Measurements from ENCODE around the gene SNHG17.
"Not testable (repeated sequence)": the region's sequence is repeated elsewhere in the genome, so short reads cannot be mapped to it uniquely, and the experiment has no call there.

Gene SNHG17

GRCh38 chr20:38423541-38423940 lies 11.6 kb downstream of the SNHG17 start:
- no peaks in the 10 kb centered on the region for H3K9me3 Mint-ChIP-seq
- DNase-seq, result no peak
- peaks cover 14 to 29% of the 10 kb centered on the region in 2 donors for H3K4me1 Mint-ChIP-seq (ENCODE audit: low read depth in 2 of 2)
- peaks cover 94% of the 10 kb centered on the region for H3K36me3 Mint-ChIP-seq (ENCODE audit: insufficient read depth)
- ATAC-seq (replicated peaks), result no peak
- H3K27ac Mint-ChIP-seq, result no peak overlapping the region
- H3K27me3 Mint-ChIP-seq, result no peaks in the 10 kb centered on the region
- H3K4me3 Mint-ChIP-seq, result no peak overlapping the region

DNA sequence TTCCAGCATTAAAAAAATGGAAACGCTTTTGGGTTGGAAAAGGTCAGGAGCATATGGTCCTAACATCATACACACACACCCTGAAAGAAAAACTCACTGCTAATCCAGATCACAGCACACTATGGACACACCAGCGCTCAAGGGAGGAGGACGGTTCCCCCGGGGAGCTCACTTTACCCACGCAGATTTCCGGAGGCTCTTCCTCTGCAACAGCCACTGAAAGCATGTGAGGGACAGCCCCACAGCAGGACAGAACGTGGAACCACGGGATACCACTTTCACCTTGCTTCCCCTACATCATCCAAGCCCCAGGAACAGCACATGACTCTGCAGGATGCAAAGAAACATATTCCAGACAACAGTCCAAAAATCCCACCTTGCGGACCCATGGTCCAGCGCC lies 13.2 kb downstream of the SNHG17 start:
- H3K9me3 Mint-ChIP-seq, result no peaks in the 10 kb centered on the region
- peaks cover 9 to 20% of the 10 kb centered on the region in 2 donors for H3K4me1 Mint-ChIP-seq (ENCODE audit: low read depth in 2 of 2)
- H3K36me3 Mint-ChIP-seq (ENCODE audit: insufficient read depth), result peaks cover 91% of the 10 kb centered on the region
- no peak overlapping the region for H3K27ac Mint-ChIP-seq
- DNase-seq (no peak), ATAC-seq (replicated peaks) (no peak)
- no peaks in the 10 kb centered on the region for H3K27me3 Mint-ChIP-seq
- H3K4me3 Mint-ChIP-seq, result no peak overlapping the region

DNA sequence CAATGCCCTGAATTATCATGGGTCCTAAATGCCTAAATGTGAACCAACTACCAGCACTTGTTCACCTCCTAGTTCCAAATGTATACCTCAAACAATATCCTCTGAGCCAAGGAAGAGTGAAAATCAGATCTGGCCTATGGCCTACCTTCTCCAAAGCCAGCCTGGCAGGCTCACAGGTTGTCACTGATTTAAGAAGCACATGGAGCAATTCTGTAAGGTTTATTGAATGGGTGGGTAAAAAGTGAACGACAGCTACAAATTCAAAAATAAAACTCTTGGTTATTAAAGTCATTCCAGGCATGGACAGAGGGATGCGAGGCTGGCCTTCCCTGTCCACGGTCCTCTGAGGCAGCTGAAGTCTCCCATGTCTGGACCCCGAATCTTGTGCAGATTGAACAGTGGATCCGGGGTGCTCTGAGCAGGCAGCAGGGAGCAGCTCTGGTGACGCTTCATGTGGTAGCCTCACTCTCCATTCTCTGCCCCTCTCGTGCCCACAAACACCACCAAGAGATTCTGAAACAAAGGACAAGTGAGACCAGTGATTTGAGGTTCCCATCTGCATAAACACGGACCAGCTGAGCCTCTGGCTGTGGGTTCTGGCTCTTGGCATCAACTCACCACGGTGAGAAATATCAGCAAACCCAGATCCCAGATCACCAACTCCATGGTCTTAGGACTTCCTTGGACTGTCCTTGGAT lies 14.6 kb downstream of the SNHG17 start:
- H3K4me3 Mint-ChIP-seq, result no peak overlapping the region
- peaks cover 88% of the 10 kb centered on the region for H3K36me3 Mint-ChIP-seq (ENCODE audit: insufficient read depth)
- H3K27me3 Mint-ChIP-seq, result no peaks in the 10 kb centered on the region
- DNase-seq, result no peak
- H3K9me3 Mint-ChIP-seq, result no peaks in the 10 kb centered on the region
- H3K4me1 Mint-ChIP-seq (ENCODE audit: low read depth in 2 of 2), result peaks cover 8 to 18% of the 10 kb centered on the region in 2 donors
- no peak for ATAC-seq (replicated peaks)
- H3K27ac Mint-ChIP-seq, result peak overlapping the region in 1 of 2 donors; percentile 79

GRCh38 chr20:38418509-38419204 lies 16.5 kb downstream of the SNHG17 start:
- no peak for ATAC-seq (replicated peaks)
- no peak for DNase-seq

DNA sequence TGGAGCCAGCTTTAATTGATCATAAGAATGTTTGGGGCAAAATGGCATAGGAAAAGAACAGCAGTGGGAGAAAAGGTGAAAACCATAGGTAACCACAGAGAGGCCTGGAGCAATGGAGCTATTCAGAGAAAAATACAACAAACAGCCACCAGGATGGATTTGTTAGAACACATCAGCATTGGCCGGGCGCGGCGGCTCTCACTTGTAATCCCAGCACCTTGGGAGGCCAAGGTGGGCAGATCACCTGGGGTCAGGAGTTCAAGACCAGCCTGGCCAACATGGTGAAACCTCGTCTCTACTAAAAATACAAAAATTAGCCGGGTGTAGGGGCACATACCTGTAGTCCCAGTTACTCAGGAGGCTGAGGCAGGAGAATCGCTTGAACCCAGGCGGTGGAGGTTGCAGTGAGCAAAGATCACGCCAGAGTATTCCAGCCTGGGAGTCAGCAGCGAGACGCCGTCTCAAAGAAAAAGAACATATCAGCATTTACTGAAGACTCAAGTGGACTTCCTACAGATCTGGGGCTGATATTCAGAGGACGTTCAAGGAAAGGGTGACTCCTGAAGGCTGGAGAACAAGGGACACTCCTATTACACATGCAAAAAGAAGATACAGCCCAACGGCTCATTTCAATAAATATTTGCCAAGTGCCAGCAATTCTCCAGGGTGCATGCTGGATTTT lies 20.2 kb downstream of the SNHG17 start:
- no peaks in the 10 kb centered on the region for H3K9me3 Mint-ChIP-seq
- ATAC-seq (replicated peaks), result no peak
- DNase-seq, result no peak
- H3K27ac Mint-ChIP-seq, result no peak overlapping the region
- no peaks in the 10 kb centered on the region for H3K27me3 Mint-ChIP-seq
- H3K4me1 Mint-ChIP-seq (ENCODE audit: low read depth in 2 of 2), result peaks cover 0 to under 1% of the 10 kb centered on the region in 2 donors
- peaks cover 53% of the 10 kb centered on the region for H3K36me3 Mint-ChIP-seq (ENCODE audit: insufficient read depth)
- no peak overlapping the region for H3K4me3 Mint-ChIP-seq

More at GRCh38 chr20:38418509-38419204, 16.5 kb downstream of the SNHG17 start:
- no peaks in the 10 kb centered on the region for H3K27me3 Mint-ChIP-seq
- no peaks in the 10 kb centered on the region for H3K9me3 Mint-ChIP-seq
- peak overlapping the region in 1 of 2 donors; percentile 35 for H3K27ac Mint-ChIP-seq
- no peak overlapping the region for H3K4me3 Mint-ChIP-seq
- peaks cover 79% of the 10 kb centered on the region for H3K36me3 Mint-ChIP-seq (ENCODE audit: insufficient read depth)
- peaks cover 4 to 10% of the 10 kb centered on the region in 2 donors for H3K4me1 Mint-ChIP-seq (ENCODE audit: low read depth in 2 of 2)

DNA sequence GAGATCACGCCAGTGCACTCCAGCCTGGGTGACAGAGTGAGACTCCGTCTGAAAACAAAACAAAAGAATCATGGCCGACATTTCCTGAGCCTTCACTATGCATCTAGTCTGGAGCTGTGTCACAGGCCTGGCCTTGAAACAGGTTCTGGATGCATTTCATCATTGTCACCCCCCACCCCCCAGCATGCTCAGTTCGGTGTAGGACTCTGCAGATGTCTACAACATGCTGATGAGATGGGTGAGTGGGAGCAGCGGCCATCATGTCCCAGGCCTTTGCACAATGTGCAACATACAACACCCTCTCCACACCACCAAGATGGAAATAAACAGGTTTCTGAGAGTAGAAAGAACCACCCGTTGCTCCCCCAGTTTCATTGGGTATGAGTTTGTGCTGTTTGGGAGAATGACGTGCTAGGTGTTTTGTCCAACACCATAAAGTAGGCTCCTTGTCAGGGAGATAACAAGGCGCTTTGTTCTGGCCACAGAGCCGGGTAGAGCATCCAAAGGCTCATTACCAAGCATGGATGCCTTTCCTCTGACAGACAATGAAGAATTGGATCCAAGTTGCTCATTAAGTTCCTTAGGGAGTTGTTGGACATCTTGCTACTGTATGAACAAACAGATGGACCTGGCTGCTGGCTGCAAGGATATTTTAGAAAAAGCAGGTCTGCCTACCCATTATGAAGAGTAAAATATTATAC lies 22.1 kb downstream of the SNHG17 start:
- no peak overlapping the region for H3K4me3 Mint-ChIP-seq
- no peaks in the 10 kb centered on the region for H3K9me3 Mint-ChIP-seq
- peaks cover 40% of the 10 kb centered on the region for H3K36me3 Mint-ChIP-seq (ENCODE audit: insufficient read depth)
- no peak overlapping the region for H3K27ac Mint-ChIP-seq
- no peaks in the 10 kb centered on the region for H3K27me3 Mint-ChIP-seq
- no peaks in the 10 kb centered on the region for H3K4me1 Mint-ChIP-seq (ENCODE audit: low read depth in 2 of 2)
- DNase-seq (no peak), ATAC-seq (replicated peaks) (no peak)

DNA sequence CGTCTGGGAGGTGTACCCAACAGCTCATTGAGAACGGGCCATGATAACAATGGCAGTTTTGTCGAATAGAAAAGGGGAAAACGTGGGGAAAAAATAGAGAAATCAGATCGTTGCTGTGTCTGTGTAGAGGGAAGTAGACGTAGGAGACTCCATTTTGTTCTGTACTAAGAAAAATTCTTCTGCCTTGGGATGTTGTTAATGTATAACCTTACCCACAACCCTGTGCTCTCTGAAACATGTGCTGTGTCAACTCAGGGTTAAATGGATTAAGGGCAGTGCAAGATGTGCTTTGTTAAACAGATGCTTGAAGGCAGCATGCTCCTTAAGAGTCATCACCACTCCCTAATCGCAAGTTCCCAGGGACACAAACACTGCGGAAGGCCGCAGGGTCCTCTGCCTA lies 27.3 kb downstream of the SNHG17 start:
- not testable (repeated sequence) for ATAC-seq (replicated peaks); DNase-seq; H3K27me3 Mint-ChIP-seq; H3K4me3 Mint-ChIP-seq; H3K27ac Mint-ChIP-seq; H3K9me3 Mint-ChIP-seq; H3K4me1 Mint-ChIP-seq (ENCODE audit: low read depth in 2 of 2)
- H3K36me3 Mint-ChIP-seq (ENCODE audit: insufficient read depth), result peaks cover 13% of the 10 kb centered on the region

GRCh38 chr20:38407321-38407720 lies 27.8 kb downstream of the SNHG17 start:
- Mint-ChIP-seq H3K27ac (no peak overlapping the region), H3K9me3 (no peaks in the 10 kb centered on the region), H3K4me1 (ENCODE audit: low read depth in 2 of 2) (no peaks in the 10 kb centered on the region), H3K36me3 (ENCODE audit: insufficient read depth) (peaks cover 13% of the 10 kb centered on the region), H3K4me3 (no peak overlapping the region), H3K27me3 (peaks cover 0 to 6% of the 10 kb centered on the region in 2 donors)
- DNase-seq (no peak), ATAC-seq (replicated peaks) (no peak)

- H3K4me1 Mint-ChIP-seq (ENCODE audit: low read depth in 2 of 2), result no peaks in the 10 kb centered on the region
- H3K27ac Mint-ChIP-seq, result no peak overlapping the region
- no peaks in the 10 kb centered on the region for H3K9me3 Mint-ChIP-seq
- peaks cover 9% of the 10 kb centered on the region for H3K36me3 Mint-ChIP-seq (ENCODE audit: insufficient read depth)
- H3K4me3 Mint-ChIP-seq, result no peak overlapping the region
- no peak for ATAC-seq (replicated peaks)
- peaks cover 0 to 11% of the 10 kb centered on the region in 2 donors for H3K27me3 Mint-ChIP-seq
- no peak for DNase-seq
Observed at GRCh38 chr20:38406476-38406875, 28.7 kb downstream of the SNHG17 start.

GRCh38 chr20:38405132-38405531 lies 30.0 kb downstream of the SNHG17 start:
- Mint-ChIP-seq H3K36me3 (ENCODE audit: insufficient read depth) (peaks cover 7% of the 10 kb centered on the region), H3K27ac (no peak overlapping the region), H3K27me3 (peaks cover 0 to 23% of the 10 kb centered on the region in 2 donors), H3K9me3 (no peaks in the 10 kb centered on the region), H3K4me3 (no peak overlapping the region), H3K4me1 (ENCODE audit: low read depth in 2 of 2) (no peaks in the 10 kb centered on the region)
- no peak for DNase-seq
- no peak for ATAC-seq (replicated peaks)

GRCh38 chr20:38404016-38404415 lies 31.1 kb downstream of the SNHG17 start:
- no peak for ATAC-seq (replicated peaks)
- no peak overlapping the region for H3K4me3 Mint-ChIP-seq
- peaks cover 0 to 23% of the 10 kb centered on the region in 2 donors for H3K27me3 Mint-ChIP-seq
- no peak for DNase-seq
- H3K27ac Mint-ChIP-seq, result no peak overlapping the region
- no peaks in the 10 kb centered on the region for H3K9me3 Mint-ChIP-seq
- H3K4me1 Mint-ChIP-seq (ENCODE audit: low read depth in 2 of 2), result no peaks in the 10 kb centered on the region
- H3K36me3 Mint-ChIP-seq (ENCODE audit: insufficient read depth), result peaks cover 7% of the 10 kb centered on the region

DNA sequence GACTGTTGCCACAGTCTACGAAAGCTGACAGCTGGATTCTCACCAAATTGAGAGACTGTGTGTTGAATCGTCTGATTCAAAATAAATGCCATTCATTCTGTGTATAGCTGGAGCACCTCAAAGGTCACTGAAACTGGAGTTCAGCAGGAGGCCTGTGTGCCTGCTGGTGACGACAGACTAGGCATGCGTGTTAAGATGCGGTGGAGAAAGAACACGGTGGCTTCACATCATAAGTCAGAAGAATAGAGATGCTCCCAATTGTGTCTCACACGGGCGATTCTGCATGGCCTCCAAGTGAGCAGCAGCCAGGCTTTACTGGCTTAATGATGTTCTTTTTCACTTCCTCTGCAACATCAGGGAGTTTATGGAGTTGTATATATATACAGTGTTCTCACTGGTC lies 32.3 kb downstream of the SNHG17 start:
- Mint-ChIP-seq H3K36me3 (ENCODE audit: insufficient read depth) (peaks cover 2% of the 10 kb centered on the region), H3K4me1 (ENCODE audit: low read depth in 2 of 2) (no peaks in the 10 kb centered on the region), H3K9me3 (no peaks in the 10 kb centered on the region), H3K27me3 (peaks cover 0 to 23% of the 10 kb centered on the region in 2 donors), H3K27ac (no peak overlapping the region), H3K4me3 (no peak overlapping the region)
- ATAC-seq (replicated peaks) (no peak), DNase-seq (no peak)

GRCh38 chr20:38402089-38402488 lies 33.0 kb downstream of the SNHG17 start:
- DNase-seq, result no peak
- H3K36me3 Mint-ChIP-seq (ENCODE audit: insufficient read depth), result peaks cover 2% of the 10 kb centered on the region
- no peak overlapping the region for H3K4me3 Mint-ChIP-seq
- H3K27ac Mint-ChIP-seq, result no peak overlapping the region
- no peaks in the 10 kb centered on the region for H3K4me1 Mint-ChIP-seq (ENCODE audit: low read depth in 2 of 2)
- no peak for ATAC-seq (replicated peaks)
- peaks cover 0 to 23% of the 10 kb centered on the region in 2 donors for H3K27me3 Mint-ChIP-seq
- no peaks in the 10 kb centered on the region for H3K9me3 Mint-ChIP-seq
